Stimulated activated CD8-positive, alpha-beta memory T cell treated with anti-CD3 and anti-CD28 coated beads, Interleukin-15, amount 100 ng/mL, for 48 hours (primary cell): ENCODE measurements around the gene OTUD3.

Experiments used
- DNase-seq, 2 donors: peaks; one replicate each; pipeline ENCODE4 v3.0.0-alpha.2; 2020; ENCODE audit warnings: low read depth in 2 of 2

OTUD3 gene

GRCh38 chr1:19949016-19949415 is 66.8 kb downstream of the OTUD3 start:
- DNase-seq: no peak

DNA sequence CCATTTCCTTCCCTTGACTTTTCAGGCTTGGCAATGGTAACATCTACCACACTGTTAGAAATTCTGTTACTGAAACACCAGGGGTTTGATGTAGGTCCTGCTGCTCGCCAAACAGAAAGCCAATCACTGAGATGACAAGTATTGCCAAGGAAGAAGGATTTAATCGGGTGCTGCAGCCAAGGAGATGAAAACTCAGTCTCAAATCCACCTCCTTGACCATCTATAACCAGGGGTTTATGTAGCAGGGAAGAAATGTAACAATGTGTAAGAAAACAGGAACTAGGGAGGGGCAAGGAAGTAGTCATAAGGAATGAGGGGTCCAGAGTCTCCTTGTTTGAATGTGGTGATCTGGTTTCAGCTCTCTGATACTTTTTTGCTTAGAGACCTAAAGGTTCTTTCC is 71.9 kb downstream of the OTUD3 start:
- DNase-seq: no peak

- DNase-seq: no peak
Observed at GRCh38 chr1:19955534-19956170, 73.5 kb downstream of the OTUD3 start.

- DNase-seq: no peak
Observed at GRCh38 chr1:19957779-19958178, 75.6 kb downstream of the OTUD3 start.

DNA sequence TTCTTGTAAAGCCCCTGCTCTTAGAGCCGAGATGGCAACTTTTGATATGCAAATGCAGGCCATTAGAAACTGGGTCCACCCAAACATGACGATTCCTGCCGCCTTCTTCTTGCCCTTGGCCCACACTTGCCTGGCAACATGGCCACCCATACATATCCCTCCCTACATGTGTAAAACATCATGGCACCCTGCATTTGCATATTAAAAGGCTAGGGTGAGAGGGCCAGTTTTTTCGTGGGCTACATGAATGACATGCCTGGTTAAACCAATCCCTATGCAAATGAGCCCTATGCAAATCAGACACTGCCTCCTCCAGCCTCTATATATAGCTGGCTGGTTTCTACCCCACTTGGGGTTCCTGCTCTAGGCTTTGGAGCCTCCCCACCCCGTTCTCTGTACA is 78.4 kb downstream of the OTUD3 start:
- no peak for DNase-seq
